Sigmoid colon (tissue), 7 donors: ENCODE data around the gene AEN. TPM values are rescaled to one million over a fixed set of nuclear protein-coding genes. Genes with fewer than 3 reads are reported as not detected.

Experiments used
- DNase-seq: peaks from one replicate; pipeline ENCODE4 v3.0.0-alpha.2; 2019
- H3K27ac ChIP-seq, 4 donors: fragments of 200-600 bp; sonication (generic); one replicate each; pipeline ENCODE4 v1.5.1; 2016 to 2019; ENCODE audit warnings: mild to moderate bottlenecking in 1 of 4
- H3K27me3 ChIP-seq, 3 donors: fragments of 200-600 bp; sonication (generic); one replicate each; pipeline ENCODE4 v1.5.1; 2019; ENCODE audit warnings: mild to moderate bottlenecking in 1 of 3
- H3K36me3 ChIP-seq, 4 donors: fragments of 200-600 bp; sonication (generic); one replicate each; pipeline ENCODE4 v1.5.1; 2016 to 2019
- H3K4me1 ChIP-seq, 4 donors: fragments of 200-600 bp; sonication (generic); one replicate each; pipeline ENCODE4 v1.5.1; 2017 to 2019
- H3K4me3 ChIP-seq, 4 donors: fragments of 200-600 bp; sonication (generic); one replicate each; pipeline ENCODE4 v1.5.1; 2017 to 2019; ENCODE audit warnings: mild to moderate bottlenecking in 2 of 4, moderate library complexity in 1 of 4
- H3K9me3 ChIP-seq, 4 donors: fragments of 200-600 bp in 3 of 4; sonication (generic) in 3 of 4; one replicate each; pipeline versions ENCODE4 v1.5.1 to v1.6.1; 2013 to 2019
- CTCF ChIP-seq, 4 experiments: fragments of 450-650 bp in 3 of 4; fragments of 200-600 bp in 1 of 4; IDR thresholded peaks; one replicate each; pipeline ENCODE4 v1.5.1; 2016 to 2019; ENCODE audit warnings: antibody characterized with exemption in 4 of 4, mild to moderate bottlenecking in 3 of 4, moderate library complexity in 2 of 4
- EP300 ChIP-seq, 4 donors: sonication (generic); formaldehyde crosslinking; IDR thresholded peaks; one replicate each; pipeline ENCODE4 v1.6.1; 2017; ENCODE audit warnings: antibody characterized with exemption in 4 of 4
- POLR2A ChIP-seq, 2 donors: fragments of 450-650 bp; IDR thresholded peaks; one replicate each; pipeline ENCODE4 v1.6.1; 2016; ENCODE audit warnings: antibody characterized with exemption in 2 of 2, mild to moderate bottlenecking in 2 of 2, moderate library complexity in 2 of 2
- POLR2AphosphoS5 ChIP-seq, 4 donors: sonication (generic); formaldehyde crosslinking; IDR thresholded peaks; one replicate each; pipeline ENCODE4 v1.6.1; 2017; ENCODE audit warnings: antibody characterized with exemption in 4 of 4
- WGBS, 2 donors: extraction: QIAGEN DNeasy Blood & Tissue Kit; methylation state at CpG; one replicate each; pipeline ENCODE4 v1.1.7; 2013; 5-methylcytosine and 5-hydroxymethylcytosine counted together
- intact Hi-C: fragments of 100-400 bp; cut with DNase I; formaldehyde crosslinking; loops from one replicate; pipeline ENCODE4 v1.15.1; 2023
- polyA plus RNA-seq, 3 donors: library from polyadenylated mRNA; stranded (reverse); fragments of 200-250 nt; gene quantifications; one replicate each; pipeline ENCODE4 v1.2.3, GENCODE V29; 2013
- total RNA-seq, 4 donors: library from RNA; depleted of rRNA; stranded (reverse); fragments of >200 nt; gene quantifications; one replicate each; pipeline ENCODE4 v1.1.0, GENCODE V29; 2016
- donor health status: healthy with polysubstance abuse.
- donor health status: Bipolar disorder and iron deficiency.
- donor health status: healthy.

The AEN gene
- total and polyA plus RNA-seq, 7 donors = 4.2 to 19.7 (median 8.8) TPM

- Histone ChIP-seq H3K27me3 (peaks cover 0 to 3% (median 1%) of the 10 kb centered on the region in 3 donors), H3K4me1 (no peaks in the 10 kb centered on the region), H3K4me3 (no peak overlapping the region), H3K9me3 (no peaks in the 10 kb centered on the region), H3K27ac (no peak overlapping the region), H3K36me3 (no peaks in the 10 kb centered on the region)
- intact Hi-C loops = no loop called here
- WGBS, 2 donors = 55 to 64% methylated on average over 7 of the region's 7 CpGs
- no peak for DNase-seq
- TF ChIP-seq EP300 (IDR thresholded peaks at IDR 0.05) (no peak), POLR2AphosphoS5 (IDR thresholded peaks at IDR 0.05) (no peak), POLR2A (IDR thresholded peaks at IDR 0.05) (no peak), CTCF (IDR thresholded peaks at IDR 0.05) (no peak)
Measured at GRCh38 chr15:88613074-88613944, 7.8 kb upstream of the AEN start.

DNA sequence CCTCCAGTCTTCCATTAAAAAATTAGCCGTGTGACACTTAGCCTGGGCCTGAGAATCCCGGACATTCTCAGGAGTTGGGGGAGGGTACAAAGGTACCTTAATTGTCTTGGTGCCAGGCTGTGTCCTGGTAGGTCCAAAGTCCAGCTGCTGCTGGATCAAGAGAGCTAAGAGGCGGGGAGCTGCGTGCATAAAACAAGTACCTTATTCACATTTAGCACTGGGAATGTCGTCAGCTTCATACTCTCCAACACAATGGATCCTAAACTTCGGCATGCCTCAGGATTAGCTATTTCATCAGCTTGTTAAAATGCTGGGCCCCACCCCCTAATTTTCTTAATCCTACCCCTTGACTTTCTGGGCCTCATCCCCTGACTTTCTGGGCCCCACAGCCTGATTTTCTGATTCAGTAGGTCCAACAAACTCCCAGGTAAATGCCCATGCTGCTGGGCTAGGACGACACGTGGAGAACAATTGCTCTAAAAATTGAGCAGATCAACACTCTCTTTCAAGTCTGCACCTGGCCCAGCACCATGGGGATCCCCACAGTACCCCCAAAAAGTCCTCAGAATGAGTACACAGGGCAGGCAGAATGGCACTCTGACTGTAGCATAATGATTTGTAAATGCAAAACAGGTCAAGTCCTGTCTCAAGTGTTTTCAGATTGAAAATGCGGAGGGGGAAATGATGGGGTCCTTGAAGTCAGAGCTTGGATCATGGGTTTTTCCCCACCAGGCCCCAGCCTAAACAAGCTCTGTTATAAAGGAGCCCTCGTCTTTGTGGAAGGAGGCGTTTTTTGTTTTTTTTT is 5.6 kb upstream of the AEN start:
- no peak for TF ChIP-seq POLR2A (IDR thresholded peaks at IDR 0.05)
- TF ChIP-seq POLR2AphosphoS5 (IDR thresholded peaks at IDR 0.05) = no peak
- no peak for TF ChIP-seq EP300 (IDR thresholded peaks at IDR 0.05)
- no peak for TF ChIP-seq CTCF (IDR thresholded peaks at IDR 0.05)
- no peaks in the 10 kb centered on the region for H3K9me3 ChIP-seq
- WGBS, 2 donors = 35 to 69% methylated on average over 11 of the region's 11 CpGs
- H3K27ac ChIP-seq = no peak overlapping the region
- intact Hi-C loops = loop anchor here (2.0 kb wide), 1 partner anchor 139 kb away; no protein-coding TSS in a partner anchor
- no peaks in the 10 kb centered on the region for H3K36me3 ChIP-seq
- H3K4me1 ChIP-seq = peaks cover 0 to under 1% (median under 1%) of the 10 kb centered on the region in 4 donors
- no peak for DNase-seq
- H3K4me3 ChIP-seq = no peak overlapping the region
- H3K27me3 ChIP-seq = peaks cover 0 to 3% (median 0%) of the 10 kb centered on the region in 3 donors

- H3K4me3 ChIP-seq = no peak overlapping the region
- no peak for DNase-seq
- TF ChIP-seq CTCF (IDR thresholded peaks at IDR 0.05) (no peak), POLR2AphosphoS5 (IDR thresholded peaks at IDR 0.05) (no peak), EP300 (IDR thresholded peaks at IDR 0.05) (no peak), POLR2A (IDR thresholded peaks at IDR 0.05) (no peak)
- no peaks in the 10 kb centered on the region for H3K9me3 ChIP-seq
- H3K4me1 ChIP-seq = peaks cover 0 to 5% (median 5%) of the 10 kb centered on the region in 4 donors
- intact Hi-C loops = no loop called here
- WGBS, 2 donors = 88 to 91% methylated on average over 4 of the region's 4 CpGs
- no peaks in the 10 kb centered on the region for H3K36me3 ChIP-seq
- H3K27me3 ChIP-seq = peaks cover 0 to 3% (median 0%) of the 10 kb centered on the region in 3 donors
- H3K27ac ChIP-seq = no peak overlapping the region
Measured at GRCh38 chr15:88616240-88616639, 4.9 kb upstream of the AEN start.

GRCh38 chr15:88617031-88617722 is 4.0 kb upstream of the AEN start:
- TF ChIP-seq POLR2A (IDR thresholded peaks at IDR 0.05) (no peak), POLR2AphosphoS5 (IDR thresholded peaks at IDR 0.05) (no peak), EP300 (IDR thresholded peaks at IDR 0.05) (no peak), CTCF (IDR thresholded peaks at IDR 0.05) (no peak)
- no peak for DNase-seq
- intact Hi-C loops = no loop called here

More at GRCh38 chr15:88617031-88617722, 4.0 kb upstream of the AEN start:
- 93 to 94% methylated on average over 10 of the region's 10 CpGs for WGBS, 2 donors
- no peaks in the 10 kb centered on the region for H3K36me3 ChIP-seq
- peaks cover 0 to 1% (median 0%) of the 10 kb centered on the region in 3 donors for H3K27me3 ChIP-seq
- H3K27ac ChIP-seq = no peak overlapping the region
- peaks cover 0 to 14% (median 12%) of the 10 kb centered on the region in 4 donors for H3K4me1 ChIP-seq
- H3K4me3 ChIP-seq = no peak overlapping the region
- H3K9me3 ChIP-seq = no peaks in the 10 kb centered on the region
